H9 (cell line): ENCODE measurements around the gene RASIP1. TPM values are rescaled to one million over a fixed set of nuclear protein-coding genes. Genes with fewer than 3 reads are reported as not detected.
A peak's percentile ranks its signal among the peaks of the same experiment; 100 is the strongest.

Experiments used
- DNase-seq: peaks from one replicate; pipeline ENCODE4 v3.0.0-alpha.2; 2017
- H2AFZ ChIP-seq: one replicate; pipeline ENCODE4 v1.6.1; 2013; ENCODE audit warnings: mild to moderate bottlenecking, low read length, control low read depth, moderate library complexity
- H2AK5ac ChIP-seq: 2 replicates; pipeline ENCODE4 v1.6.1; 2013; ENCODE audit warnings: low read length, control low read depth, mixed read lengths; ENCODE audit not compliant: insufficient read length
- H2BK120ac ChIP-seq: one replicate; pipeline ENCODE4 v1.6.1; 2013; ENCODE audit warnings: low read depth, mild to moderate bottlenecking, low read length, control low read depth, inconsistent platforms; ENCODE audit not compliant: poor library complexity, severe bottlenecking
- H2BK12ac ChIP-seq: 2 replicates; pipeline ENCODE4 v1.6.1; 2013; ENCODE audit warnings: low read length, control low read depth, mixed read lengths, low read depth; ENCODE audit not compliant: insufficient read length
- H2BK15ac ChIP-seq: 2 replicates; pipeline ENCODE4 v1.6.1; 2013; ENCODE audit warnings: low read depth, low read length, control low read depth
- H2BK20ac ChIP-seq: one replicate; pipeline ENCODE4 v1.6.1; 2013; ENCODE audit warnings: low read depth, mild to moderate bottlenecking, low read length, control low read depth, inconsistent platforms; ENCODE audit not compliant: poor library complexity, severe bottlenecking
- H2BK5ac ChIP-seq: 2 replicates; pipeline ENCODE4 v1.6.1; 2013; ENCODE audit warnings: low read length, control low read depth, mixed read lengths; ENCODE audit not compliant: insufficient read length
- H3K14ac ChIP-seq: 2 replicates; pipeline ENCODE4 v1.6.1; 2013; ENCODE audit warnings: low read length, control low read depth; ENCODE audit not compliant: insufficient read depth
- H3K18ac ChIP-seq: 2 replicates; pipeline ENCODE4 v1.6.1; 2013; ENCODE audit warnings: low read depth, mild to moderate bottlenecking, mixed read lengths, low read length, control low read depth; ENCODE audit not compliant: insufficient read length
- H3K23ac ChIP-seq: 2 replicates; pipeline ENCODE4 v1.6.1; 2013; ENCODE audit warnings: low read length, control low read depth, mixed read lengths, low read depth; ENCODE audit not compliant: insufficient read length
- H3K23me2 ChIP-seq: 2 replicates; pipeline ENCODE4 v1.6.1; 2013; ENCODE audit warnings: low read depth, mild to moderate bottlenecking, mixed read lengths, low read length, control low read depth; ENCODE audit not compliant: insufficient read length, poor library complexity, severe bottlenecking
- H3K27ac ChIP-seq: 2 replicates; pipeline ENCODE4 v1.5.1; 2013; ENCODE audit warnings: low read length, control low read depth, mixed read lengths, low read depth; ENCODE audit not compliant: insufficient read length
- H3K27me3 ChIP-seq: 2 replicates; pipeline ENCODE4 v1.6.1; 2013; ENCODE audit warnings: low read length, control low read depth, inconsistent platforms; ENCODE audit not compliant: insufficient read depth
- H3K4ac ChIP-seq: 2 replicates; pipeline ENCODE4 v1.6.1; 2013; ENCODE audit warnings: low read depth, mild to moderate bottlenecking, control low read depth, inconsistent platforms, low read length, moderate library complexity
- H3K4me1 ChIP-seq: 2 replicates; pipeline ENCODE4 v1.6.1; 2013; ENCODE audit warnings: low read length, control low read depth, inconsistent platforms; ENCODE audit not compliant: insufficient read depth
- H3K4me2 ChIP-seq: 2 replicates; pipeline ENCODE4 v1.6.1; 2013; ENCODE audit warnings: low read length, control low read depth, mixed read lengths; ENCODE audit not compliant: insufficient read length, insufficient read depth
- H3K56ac ChIP-seq: 2 replicates; pipeline ENCODE4 v1.6.1; 2013; ENCODE audit warnings: low read depth, mild to moderate bottlenecking, mixed read lengths, low read length, control low read depth; ENCODE audit not compliant: insufficient read length
- H3K79me1 ChIP-seq: 2 replicates; pipeline ENCODE4 v1.6.1; 2013; ENCODE audit warnings: low read depth, mild to moderate bottlenecking, moderate library complexity, low read length, control low read depth, inconsistent platforms; ENCODE audit not compliant: insufficient read depth, poor library complexity, severe bottlenecking
- H3K79me2 ChIP-seq: 2 replicates; pipeline ENCODE4 v1.6.1; 2013; ENCODE audit warnings: low read length, control low read depth, inconsistent platforms; ENCODE audit not compliant: insufficient read depth
- H3K9ac ChIP-seq: 2 replicates; pipeline ENCODE4 v1.6.1; 2013; ENCODE audit warnings: low read length, control low read depth, mixed read lengths; ENCODE audit not compliant: insufficient read length; ENCODE audit errors: extremely low read depth
- H3K9me3 ChIP-seq: one replicate; pipeline ENCODE4 v1.6.1; 2013; ENCODE audit warnings: low read depth, low read length, inconsistent platforms; ENCODE audit not compliant: control insufficient read depth
- H3T11ph ChIP-seq: one replicate; pipeline ENCODE4 v1.6.1; 2013; ENCODE audit warnings: mild to moderate bottlenecking, low read length, control low read depth, inconsistent platforms
- H4K20me1 ChIP-seq: one replicate; pipeline ENCODE4 v1.6.1; 2013; ENCODE audit not compliant: control insufficient read depth, insufficient read length, insufficient read depth
- H4K5ac ChIP-seq: 2 replicates; pipeline ENCODE4 v1.6.1; 2013; ENCODE audit warnings: low read depth, mild to moderate bottlenecking, mixed read lengths, low read length, control low read depth; ENCODE audit not compliant: insufficient read length
- H4K8ac ChIP-seq: replicated peaks from 2 replicates; pipeline ENCODE4 v1.6.1; 2013; ENCODE audit warnings: low read length, control low read depth, mixed read lengths, low read depth; ENCODE audit not compliant: insufficient read length
- H4K91ac ChIP-seq: 2 replicates; pipeline ENCODE4 v1.6.1; 2013; ENCODE audit warnings: low read depth, mild to moderate bottlenecking, moderate library complexity, mixed read lengths, low read length, control low read depth; ENCODE audit not compliant: insufficient read length
- H3K27ac Mint-ChIP-seq, 3 experiments: 2 replicates in 2 of 3; 3 replicates in 1 of 3; pipeline ENCODE4 v1.8.0; 2020 to 2021; ENCODE audit warnings: mixed read lengths in 3 of 3, mild to moderate bottlenecking in 1 of 3, moderate library complexity in 1 of 3
- H3K27me3 Mint-ChIP-seq: 2 replicates; pipeline ENCODE4 v1.8.0; 2021; ENCODE audit warnings: low read depth, mild to moderate bottlenecking, moderate library complexity, mixed read lengths
- H3K36me3 Mint-ChIP-seq, 3 experiments: 2 replicates in 2 of 3; 3 replicates in 1 of 3; pipeline ENCODE4 v1.8.0; 2020 to 2021; ENCODE audit warnings: low read depth in 3 of 3, mixed read lengths in 3 of 3; ENCODE audit not compliant: insufficient read depth in 1 of 3
- H3K4me1 Mint-ChIP-seq, 2 experiments: 2 replicates each; pipeline ENCODE4 v1.8.0; 2020; ENCODE audit warnings: mixed read lengths in 2 of 2
- H3K4me3 Mint-ChIP-seq, 2 experiments: 2 replicates in 1 of 2; 3 replicates in 1 of 2; pipeline ENCODE4 v1.8.0; 2020 to 2021; ENCODE audit warnings: mild to moderate bottlenecking in 2 of 2, mixed read lengths in 2 of 2, moderate library complexity in 1 of 2
- H3K9me3 Mint-ChIP-seq, 2 experiments: 2 replicates in 1 of 2; 3 replicates in 1 of 2; pipeline ENCODE4 v1.8.0; 2020; ENCODE audit warnings: mild to moderate bottlenecking in 2 of 2, mixed read lengths in 2 of 2, moderate library complexity in 1 of 2
- CTCF ChIP-seq: fragments of 200-600 bp; sonication (generic); conservative IDR thresholded peaks from 3 replicates; pipeline ENCODE4 v1.8.0; 2021; ENCODE audit warnings: antibody characterized with exemption, mild to moderate bottlenecking
- WGBS: extraction: QIAGEN DNeasy Blood & Tissue Kit; methylation state at CpG from one replicate; pipeline ENCODE4 v1.1.7; 2013; ENCODE audit warnings: missing lambda C conversion rate, low lambda C conversion rate, mixed read lengths; ENCODE audit not compliant: insufficient read length; ENCODE audit errors: extremely low coverage; 5-methylcytosine and 5-hydroxymethylcytosine counted together
- total RNA-seq: library from RNA; stranded (reverse); gene quantifications from 2 replicates; pipeline ENCODE4 v1.2.1, GENCODE V29; 2021

The RASIP1 gene
- total RNA-seq, 1 experiment from 2014 or later: 2.4 TPM

- peak within 1 kb of the TSS; percentile 71 for H3K4me2 ChIP-seq
Observed at GRCh38 chr19:48746738-48747575, 6.5 kb upstream of the RASIP1 start, which contains the start of gene IZUMO1. IZUMO1 (minus strand) TSS chr19:48746909; CDS start chr19:48745859, 1,050 bp downstream.

More at GRCh38 chr19:48746738-48747575, 6.5 kb upstream of the RASIP1 start, which contains the start of gene IZUMO1:
- Histone ChIP-seq H3K23me2 (peaks cover 5% of the 10 kb centered on the region), H3K27me3 (no peaks in the 10 kb centered on the region), H3T11ph (no peak within 1 kb of the TSS), H2AFZ (no peak within 1 kb of the TSS), H3K79me1 (peaks cover 6% of the 10 kb centered on the region), H2BK5ac (no peak within 1 kb of the TSS), H2BK20ac (no peak within 1 kb of the TSS), H2AK5ac (no peak within 1 kb of the TSS), H2BK120ac (no peak within 1 kb of the TSS), H3K9ac (peak within 1 kb of the TSS; percentile 25), H4K20me1 (no peaks in the 10 kb centered on the region), H3K9me3 (no peaks in the 10 kb centered on the region), H3K23ac (no peak within 1 kb of the TSS), H2BK12ac (no peak within 1 kb of the TSS), H3K4ac (no peak within 1 kb of the TSS; the same call in 1 of the 2 replicates), H3K14ac (peak within 1 kb of the TSS; percentile 50; the same call in 1 of the 2 replicates), H3K79me2 (peaks cover 4% of the 10 kb centered on the region; the same call in 1 of the 2 replicates), H4K8ac (no peak within 1 kb of the TSS), H2BK15ac (no peak within 1 kb of the TSS), H4K91ac (no peak within 1 kb of the TSS), H3K4me1 (peaks cover 4% of the 10 kb centered on the region; the same call in 1 of the 2 replicates), H4K5ac (no peak within 1 kb of the TSS), H3K56ac (no peak within 1 kb of the TSS), H3K27ac (no peak within 1 kb of the TSS), H3K18ac (peak within 1 kb of the TSS; percentile 81)
- no peak for TF ChIP-seq CTCF
- Mint-ChIP-seq H3K9me3 (no peaks in the 10 kb centered on the region; a peak in 1 of 5 replicates), H3K4me1 (peaks cover 22 to 29% of the 10 kb centered on the region in 2 experiments), H3K4me3 (peak within 1 kb of the TSS; percentile 66 to 79), H3K36me3 (peaks cover 21 to 33% (median 30%) of the 10 kb centered on the region in 3 experiments; a peak in 6 of 7 replicates), H3K27ac (peak within 1 kb of the TSS; percentile 95 to 96 (median 95); a peak in 5 of 7 replicates), H3K27me3 (peaks cover 1% of the 10 kb centered on the region; the same call in 1 of the 2 replicates)
- DNase-seq: peak; percentile 94
- no CpG with 5 or more reads among the region's 31 CpGs for WGBS
